ENCODE data around the gene DNAJB9.

DNA sequence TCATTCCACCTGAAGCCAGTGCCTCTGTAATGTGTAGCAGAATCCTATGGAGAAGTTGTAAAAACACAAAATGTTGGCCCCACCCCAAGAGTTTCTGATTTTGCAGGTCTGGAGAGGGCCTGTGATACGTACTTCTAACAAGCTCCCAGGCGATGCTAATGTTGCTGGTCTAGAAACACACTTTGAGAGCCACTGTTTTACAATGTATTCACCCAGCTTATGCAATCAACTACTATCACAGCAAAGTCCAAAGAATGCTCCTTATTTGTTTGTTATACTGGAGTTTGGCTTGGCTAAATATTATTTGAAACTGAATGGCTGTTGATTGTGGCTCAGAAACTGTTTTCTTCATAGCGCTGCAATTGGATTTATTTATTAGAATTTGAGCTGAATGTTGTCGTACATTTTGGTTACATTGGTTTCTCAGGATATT, 44.3 kb downstream of the DNAJB9 start:
- no peak for TF ChIP-seq POLR2AphosphoS5 (IDR thresholded peaks at IDR 0.05; ENCODE audit: low read depth, low read length)
- TF ChIP-seq, protein P1, sequence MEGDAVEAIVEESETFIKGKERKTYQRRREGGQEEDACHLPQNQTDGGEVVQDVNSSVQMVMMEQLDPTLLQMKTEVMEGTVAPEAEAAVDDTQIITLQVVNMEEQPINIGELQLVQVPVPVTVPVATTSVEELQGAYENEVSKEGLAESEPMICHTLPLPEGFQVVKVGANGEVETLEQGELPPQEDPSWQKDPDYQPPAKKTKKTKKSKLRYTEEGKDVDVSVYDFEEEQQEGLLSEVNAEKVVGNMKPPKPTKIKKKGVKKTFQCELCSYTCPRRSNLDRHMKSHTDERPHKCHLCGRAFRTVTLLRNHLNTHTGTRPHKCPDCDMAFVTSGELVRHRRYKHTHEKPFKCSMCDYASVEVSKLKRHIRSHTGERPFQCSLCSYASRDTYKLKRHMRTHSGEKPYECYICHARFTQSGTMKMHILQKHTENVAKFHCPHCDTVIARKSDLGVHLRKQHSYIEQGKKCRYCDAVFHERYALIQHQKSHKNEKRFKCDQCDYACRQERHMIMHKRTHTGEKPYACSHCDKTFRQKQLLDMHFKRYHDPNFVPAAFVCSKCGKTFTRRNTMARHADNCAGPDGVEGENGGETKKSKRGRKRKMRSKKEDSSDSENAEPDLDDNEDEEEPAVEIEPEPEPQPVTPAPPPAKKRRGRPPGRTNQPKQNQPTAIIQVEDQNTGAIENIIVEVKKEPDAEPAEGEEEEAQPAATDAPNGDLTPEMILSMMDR (IDR thresholded peaks at IDR 0.05; ENCODE audit: control extremely low read depth in 1 of 3, insufficient read depth in 1 of 3, low read depth in 1 of 3, low read length in 3 of 3) = no peak
- no peak for TF ChIP-seq JUND (IDR thresholded peaks at IDR 0.05; ENCODE audit: low read length)
- TF ChIP-seq SP2 (IDR thresholded peaks at IDR 0.05; ENCODE audit: low read length) = no peak
